HG02970 (cell line): ENCODE measurements around the gene UXS1.

Experiments
- ATAC-seq: cut with Tn5 transposase; IDR thresholded peaks from one replicate; pipeline ENCODE4 v1.9.1; 2021; ENCODE audit warnings: mild to moderate bottlenecking, moderate library complexity, moderate number of reproducible peaks; ENCODE audit not compliant: unreplicated experiment, low FRiP score

Gene UXS1

DNA sequence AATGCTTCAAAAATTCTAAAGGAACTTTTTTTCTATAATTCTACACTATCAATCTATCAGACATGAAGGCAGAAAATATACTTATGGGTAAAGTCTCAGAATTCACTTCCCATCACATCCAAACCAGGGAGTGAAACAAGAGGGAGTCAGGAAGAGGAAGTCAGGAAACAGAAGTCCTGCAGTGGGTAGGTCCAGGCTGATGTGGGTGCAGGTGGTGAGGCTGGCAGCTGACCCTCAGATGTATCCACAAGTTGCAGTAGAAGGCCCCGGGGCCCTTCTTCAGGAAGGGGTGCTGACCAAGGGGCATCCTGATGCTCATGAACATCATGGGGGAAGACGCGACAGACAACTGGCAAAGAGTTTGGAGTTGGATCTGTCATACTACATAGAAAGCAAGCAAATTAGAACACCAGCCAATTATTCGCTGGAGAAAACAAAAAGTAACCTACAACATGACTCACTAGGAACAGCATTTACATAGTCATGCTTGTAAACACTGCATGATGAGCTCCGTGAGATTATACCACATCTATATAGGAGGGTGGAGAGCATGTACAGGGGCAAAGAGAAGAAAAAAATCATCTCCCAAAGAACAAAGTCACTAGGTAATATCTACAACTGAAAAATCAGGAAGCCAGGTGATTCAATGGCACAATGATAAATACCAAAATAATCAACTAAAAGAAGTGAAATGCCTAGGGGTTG is 4.2 kb downstream of the UXS1 start:
- no peak for ATAC-seq

DNA sequence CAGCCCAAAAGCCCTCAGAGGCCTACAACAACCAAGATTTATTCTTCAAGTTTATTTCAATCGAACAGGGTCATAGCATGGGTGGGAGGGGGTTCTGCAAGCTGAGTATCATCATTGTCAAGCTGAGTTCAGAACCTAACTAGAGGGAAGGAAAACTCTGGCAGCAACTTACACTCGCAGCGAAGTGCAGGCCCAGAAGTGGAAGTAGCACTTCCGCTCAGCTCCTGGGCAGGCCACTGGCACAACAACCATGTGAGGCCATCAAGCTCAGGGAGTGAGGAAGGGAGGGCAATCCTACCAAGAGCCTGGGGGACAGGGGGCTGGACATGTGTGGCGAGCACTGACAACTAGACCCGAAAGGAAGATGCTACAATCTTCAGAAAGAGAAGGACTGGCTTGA is 4.8 kb downstream of the UXS1 start:
- ATAC-seq = no peak

DNA sequence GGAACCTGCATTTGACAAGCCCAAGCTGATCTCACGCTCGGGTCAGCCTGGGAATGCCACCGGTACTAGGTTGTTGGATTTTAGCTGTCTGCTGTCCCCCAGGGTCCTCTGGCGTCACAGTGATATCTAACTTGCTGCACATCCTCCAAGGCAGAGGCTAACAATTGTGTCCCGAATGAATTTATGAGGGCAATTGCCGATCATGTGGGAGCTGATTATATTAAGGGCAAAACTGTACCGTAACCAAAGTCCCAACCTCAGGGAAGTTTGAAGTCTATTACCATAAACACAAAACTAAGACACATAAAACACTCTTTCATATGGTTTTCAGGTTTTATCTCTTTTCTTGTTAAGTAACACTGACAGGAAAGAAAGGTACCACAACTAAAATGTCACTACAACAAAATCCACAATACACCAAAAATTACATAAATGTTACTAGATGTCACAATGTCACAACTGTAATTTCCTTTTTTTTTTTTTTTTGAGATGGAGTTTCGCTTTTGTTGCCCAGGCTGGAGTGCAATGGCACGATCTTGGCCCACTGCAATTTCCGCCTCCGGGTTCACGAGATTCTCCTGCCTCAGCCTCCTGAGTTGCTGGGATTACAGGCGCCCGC is 6.7 kb downstream of the UXS1 start:
- ATAC-seq = no peak

DNA sequence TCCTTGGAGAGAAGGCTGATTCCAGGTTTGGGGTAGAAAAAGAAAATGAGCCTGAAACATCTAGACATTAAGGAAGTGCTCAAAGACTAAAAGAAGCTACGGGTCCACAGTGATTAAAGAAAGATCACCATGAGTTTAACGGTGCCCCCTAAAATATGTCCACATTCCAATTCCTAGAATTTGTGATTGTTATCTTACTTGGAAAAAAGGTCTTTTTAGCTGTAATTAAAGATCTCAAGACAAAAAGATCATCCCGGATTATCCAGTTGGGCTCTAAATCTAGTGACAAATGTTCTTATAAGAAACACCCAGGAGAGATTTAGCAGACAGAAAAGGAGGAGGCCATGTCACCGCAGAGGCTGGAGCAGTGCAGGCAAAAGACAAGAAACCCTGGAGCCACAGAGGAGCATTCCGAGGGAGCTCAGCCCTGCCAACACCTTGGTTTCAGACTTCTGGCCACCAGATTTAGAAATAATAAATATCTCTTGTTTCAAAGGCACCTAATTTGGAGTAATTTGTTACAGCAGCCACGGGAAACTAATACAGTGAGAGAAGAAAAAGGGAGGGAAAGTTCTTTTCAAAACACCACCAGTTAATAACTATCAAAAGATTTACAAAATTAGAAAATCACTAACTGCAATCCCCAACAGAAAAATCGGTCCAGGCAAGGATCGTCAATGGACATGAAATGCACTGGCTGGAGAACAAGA is 8.5 kb downstream of the UXS1 start:
- no peak for ATAC-seq

DNA sequence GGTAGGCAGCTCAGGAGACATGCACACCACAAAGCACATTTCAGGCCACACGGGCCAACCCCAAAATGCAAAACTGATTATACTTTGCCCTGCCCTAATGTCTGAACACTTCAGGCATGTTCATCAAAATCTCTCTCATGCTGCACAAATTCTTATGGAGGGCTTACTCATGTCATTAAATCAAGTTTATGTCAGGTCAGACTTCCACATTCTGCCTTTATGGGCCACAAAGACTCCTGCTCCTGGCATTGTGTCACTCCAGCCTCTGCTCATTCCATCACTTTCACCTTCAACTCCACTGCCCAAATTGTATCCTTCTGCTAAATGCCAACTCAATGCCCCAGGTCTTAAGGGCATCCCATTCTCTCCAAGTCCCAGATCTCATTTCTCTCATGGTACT is 9.2 kb downstream of the UXS1 start:
- ATAC-seq = no peak

DNA sequence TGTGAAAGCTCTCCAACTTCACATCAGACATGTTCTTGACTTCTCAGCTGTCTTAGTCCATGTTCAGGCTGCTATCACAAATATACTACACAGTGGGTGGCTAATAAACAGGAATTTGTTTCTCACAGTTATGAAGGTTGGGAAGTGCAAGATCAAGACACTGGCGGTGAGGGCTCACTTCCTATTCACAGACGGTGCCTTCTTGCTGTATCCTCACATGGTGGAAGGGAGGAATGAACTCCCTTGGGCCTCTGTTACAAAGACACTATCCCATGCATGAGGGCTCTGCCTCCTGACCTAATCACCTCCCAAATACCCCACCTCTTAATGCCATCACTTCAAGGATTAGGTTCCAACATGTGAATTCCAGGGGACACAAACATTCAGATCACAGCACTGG is 9.7 kb downstream of the UXS1 start:
- no peak for ATAC-seq

DNA sequence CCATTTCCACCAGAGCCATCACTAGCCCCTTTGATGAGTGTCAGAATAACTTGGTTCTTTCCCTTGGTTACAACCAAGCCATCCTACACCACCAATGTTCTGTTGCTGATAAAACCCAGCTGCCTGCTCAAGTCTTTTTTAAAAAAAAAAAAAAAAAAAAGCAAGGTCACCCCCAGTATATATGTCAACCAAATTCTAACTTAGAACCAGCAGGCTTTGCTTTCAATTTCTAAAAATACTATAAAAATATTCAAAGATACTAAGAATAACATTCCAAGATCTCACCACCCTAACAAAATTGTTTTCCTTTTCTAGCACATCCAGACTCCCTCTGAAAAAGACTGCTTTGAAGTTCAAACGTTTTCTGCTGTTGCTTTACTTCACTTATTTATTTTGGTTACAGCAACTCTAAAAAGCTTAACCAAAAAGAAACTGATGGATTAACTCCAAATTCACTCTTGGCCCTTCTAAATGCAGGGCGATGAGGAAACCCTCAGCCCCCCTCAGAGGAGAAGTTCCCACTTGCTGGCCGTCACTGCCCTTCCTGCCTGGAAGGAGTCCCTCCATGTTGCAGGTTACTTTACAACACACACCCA is 10.9 kb downstream of the UXS1 start:
- no peak for ATAC-seq

DNA sequence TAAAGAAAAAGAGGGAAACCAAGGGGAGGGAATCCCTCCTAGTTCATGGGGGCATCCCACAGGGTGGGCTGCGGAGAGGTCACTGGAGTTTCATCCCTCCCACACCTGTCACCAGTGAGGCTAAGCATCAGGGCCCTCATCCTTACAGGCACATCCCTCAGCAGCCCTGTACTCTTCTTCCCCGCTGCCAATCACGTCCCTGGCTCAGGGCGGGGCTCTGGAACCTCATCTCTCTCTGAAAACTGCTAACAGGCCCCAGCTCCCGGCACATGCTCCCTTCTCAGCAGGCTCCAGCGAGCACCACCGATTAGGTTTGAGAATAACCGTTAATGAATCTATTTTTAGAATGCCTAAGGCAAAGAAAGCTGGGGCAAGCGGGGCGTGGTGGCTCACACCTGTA is 13.0 kb downstream of the UXS1 start:
- ATAC-seq = no peak

DNA sequence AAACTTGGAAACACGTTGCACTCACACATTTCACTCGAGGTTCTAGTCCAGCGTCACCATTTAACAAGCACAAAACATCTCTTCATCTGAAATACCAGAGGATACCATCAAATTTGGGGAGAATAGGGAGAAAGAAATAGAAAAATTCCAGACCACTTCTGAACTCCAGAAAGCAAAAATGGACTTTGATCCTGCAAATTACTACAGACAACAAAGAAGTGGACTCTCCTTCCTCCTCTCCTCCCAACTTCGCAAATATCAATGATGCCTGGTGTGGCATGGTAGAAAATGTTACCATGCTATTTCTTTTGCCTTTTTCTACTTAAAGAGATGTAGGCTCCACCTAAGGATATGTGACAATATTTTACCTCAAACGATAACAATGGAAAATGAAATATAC is 13.5 kb downstream of the UXS1 start:
- ATAC-seq = no peak

DNA sequence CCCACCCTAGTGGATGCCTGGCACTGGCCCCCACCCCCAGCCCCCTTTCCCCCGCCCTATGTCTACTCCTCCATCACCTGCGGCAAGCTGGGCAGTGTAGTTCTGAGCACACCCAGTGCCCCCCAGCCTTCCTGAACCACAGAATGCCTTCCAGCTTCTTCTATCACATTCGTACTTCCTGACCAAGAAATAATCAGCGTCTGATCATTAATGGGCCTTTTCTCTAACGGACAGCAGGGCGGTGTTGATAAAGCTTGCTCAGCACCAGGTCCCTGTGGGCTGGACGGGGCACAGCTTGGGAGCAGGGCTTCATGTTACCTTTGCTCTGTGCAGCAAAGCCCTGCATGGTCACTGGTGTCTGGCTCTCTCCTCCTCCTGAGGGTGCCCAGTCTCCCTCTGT is 15.4 kb downstream of the UXS1 start:
- ATAC-seq = no peak

DNA sequence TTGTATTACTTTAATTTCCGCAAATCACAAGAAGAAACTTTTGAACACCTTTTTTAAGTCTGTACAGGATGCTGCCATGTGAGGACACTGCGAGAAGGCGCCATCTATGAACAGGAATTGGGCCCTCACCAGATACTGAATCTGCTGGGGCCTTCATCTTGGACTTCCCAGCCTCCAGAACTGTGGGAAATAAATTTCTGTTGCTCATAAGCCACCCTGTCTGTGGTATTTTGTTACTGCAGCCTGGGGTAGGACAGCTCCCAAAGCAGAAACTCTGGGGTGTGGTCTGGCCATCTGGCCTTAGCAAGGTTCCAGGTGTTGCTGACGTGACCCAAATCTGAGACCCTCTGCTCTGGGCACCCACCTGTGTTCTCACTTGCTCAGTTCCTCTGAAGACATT is 16.5 kb downstream of the UXS1 start:
- no peak for ATAC-seq

DNA sequence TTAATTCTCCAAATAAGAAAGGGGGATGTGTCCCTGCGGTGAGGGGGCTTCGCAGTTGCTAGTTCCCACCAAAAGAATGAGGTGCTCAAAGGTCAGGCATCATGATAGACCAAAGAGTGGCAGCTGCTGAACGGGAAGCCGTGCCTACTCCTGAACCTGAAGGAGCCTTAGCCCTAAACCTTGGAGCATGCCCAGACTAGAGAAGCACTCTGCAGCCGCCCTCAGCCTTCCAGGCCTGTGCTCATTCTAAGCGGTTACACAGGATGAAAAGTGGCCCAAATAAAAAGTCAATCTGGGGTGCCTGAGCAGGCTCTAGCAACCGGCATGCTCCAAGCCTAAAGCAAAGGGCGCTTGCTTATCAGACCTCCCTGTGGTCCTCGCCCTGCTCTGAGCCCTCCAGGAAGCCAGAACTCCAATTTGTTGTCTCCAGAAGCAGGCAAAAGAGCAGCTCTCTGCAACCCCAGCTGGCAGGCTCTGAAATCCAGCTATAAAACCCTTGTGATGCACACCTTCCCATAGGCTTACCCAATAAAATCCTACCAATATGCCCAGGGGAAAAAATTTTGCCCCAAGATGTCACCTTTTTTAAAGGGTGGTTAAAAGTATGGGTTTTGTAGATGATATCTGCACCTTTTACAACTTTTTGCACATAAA is 17.5 kb downstream of the UXS1 start:
- ATAC-seq = no peak

DNA sequence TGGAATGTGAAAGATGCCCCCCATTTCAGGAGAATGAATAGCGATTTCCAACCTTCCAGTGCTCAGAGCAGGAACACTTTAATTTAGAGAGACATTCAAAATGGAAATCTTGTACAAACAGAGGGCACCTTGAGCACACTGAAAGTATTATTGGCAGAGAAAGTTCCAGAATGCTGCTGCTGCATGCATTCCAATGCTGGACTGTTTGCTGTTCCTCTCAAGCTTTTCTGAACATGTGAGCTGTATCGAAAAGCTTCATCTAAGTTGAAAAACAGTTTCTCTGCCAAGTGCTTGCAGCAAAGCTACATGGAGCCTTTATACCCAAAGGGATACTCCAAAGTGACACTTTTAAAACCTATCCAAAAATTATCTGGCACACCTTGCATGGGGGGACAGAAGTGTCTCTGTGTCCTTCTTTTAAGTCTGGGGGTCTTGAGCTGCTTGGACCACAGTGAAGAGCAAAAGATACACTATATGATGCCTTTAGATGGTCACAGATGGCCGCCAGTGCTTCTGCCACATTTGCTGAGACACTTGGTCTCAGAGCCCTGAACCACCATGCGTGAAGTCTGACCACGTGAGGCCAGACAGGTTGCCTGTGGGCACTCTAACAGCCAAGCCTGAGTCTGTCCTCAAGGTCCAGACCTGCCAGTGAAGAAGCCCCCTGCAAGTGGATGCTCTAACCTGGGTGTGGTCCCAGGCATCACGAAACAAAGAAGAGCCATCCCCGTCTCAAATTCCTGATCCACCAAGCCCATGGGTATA is 18.8 kb downstream of the UXS1 start:
- ATAC-seq = no peak

DNA sequence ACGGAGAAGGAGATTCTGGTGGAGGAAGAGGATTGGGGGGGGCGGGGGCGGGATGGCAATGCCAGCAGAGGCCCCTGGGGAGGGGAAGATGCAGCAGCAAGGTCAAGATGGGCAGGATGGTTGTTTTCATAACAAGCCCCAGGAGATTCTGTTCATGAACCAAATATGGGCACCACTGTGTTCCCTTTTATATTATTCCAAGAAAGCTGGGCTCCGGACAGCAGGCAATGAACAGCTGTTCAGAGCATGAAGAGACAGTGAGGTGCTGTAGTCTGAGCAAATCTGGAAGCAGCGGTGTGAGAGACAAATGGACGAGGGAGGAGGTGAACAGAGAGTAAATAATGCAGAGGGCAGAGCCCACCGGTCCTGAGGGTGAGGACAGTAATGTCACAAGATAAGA is 20.0 kb downstream of the UXS1 start:
- ATAC-seq = no peak

DNA sequence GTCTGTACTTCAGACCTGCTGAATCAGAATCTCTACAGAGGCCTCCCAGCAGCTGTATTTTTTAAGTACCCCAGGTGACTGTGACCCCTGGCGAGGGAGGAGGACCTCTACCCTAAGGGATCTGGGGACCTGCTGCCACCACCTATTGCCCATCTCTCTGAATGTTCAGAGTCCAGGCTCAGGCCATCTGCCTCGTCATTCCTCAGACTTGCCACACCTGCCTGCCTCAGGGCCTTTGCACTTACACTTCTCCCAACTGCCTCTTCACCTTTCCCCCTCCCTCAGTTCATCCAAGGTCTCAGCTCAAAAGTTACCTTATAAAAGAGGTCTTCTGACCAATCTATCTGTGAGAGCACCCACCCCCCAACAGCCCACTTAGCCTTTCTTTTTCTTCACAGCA is 21.5 kb downstream of the UXS1 start:
- no peak for ATAC-seq

DNA sequence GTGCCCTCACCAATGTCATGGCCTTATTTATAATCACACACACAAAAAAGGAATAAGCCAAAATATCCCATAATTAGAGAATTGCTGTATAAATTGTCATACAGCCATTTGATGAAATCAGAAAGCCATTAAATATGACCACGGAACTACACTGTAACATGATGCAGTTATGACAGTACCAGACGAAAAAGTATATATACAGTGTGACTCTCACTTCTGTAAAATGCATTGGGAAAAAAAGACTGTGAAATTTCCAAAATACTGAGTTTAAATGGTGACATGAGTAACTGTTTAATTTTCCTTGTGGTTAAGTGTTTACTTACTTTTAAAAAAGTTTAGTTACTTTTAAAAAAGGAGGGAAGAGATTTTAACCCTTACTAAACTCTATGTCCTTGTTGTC is 25.4 kb downstream of the UXS1 start:
- no peak for ATAC-seq

DNA sequence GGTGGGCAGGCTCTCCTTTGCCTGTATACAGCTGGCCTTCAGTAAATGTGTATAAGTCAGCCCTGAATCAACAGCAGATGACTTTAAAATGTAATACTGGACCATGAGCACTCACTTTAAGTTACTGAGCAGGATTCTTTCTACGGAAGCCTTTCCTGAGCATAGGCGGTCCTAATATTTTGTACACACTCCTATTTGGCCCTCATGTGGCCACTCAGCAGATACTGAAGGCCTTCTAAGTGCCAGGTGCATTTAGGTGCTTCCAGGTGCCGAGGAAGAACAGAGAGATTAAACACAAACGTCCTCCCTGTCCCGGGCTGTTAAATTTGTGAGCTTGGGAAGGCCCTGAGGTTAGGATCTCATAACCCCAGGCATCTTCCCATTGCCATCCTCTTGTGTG is 27.0 kb downstream of the UXS1 start:
- no peak for ATAC-seq

DNA sequence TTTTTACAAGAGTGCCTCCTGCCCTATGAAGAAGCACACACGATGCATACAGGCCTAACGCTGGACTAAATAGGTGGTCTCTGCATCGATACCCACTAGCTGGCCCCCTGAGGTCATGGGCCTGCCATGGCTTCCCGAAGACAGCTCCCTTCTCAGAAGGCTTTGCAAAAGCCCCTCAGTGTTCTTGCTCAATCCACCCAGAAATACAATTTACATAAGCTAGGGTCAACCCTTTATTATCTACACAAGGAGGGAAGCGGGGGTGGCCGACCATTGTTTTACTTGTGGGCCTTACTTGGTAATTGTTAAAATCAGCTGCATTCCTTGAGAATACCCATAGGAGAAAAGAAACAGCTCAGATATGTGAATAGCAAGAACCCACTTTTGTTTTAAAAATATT is 28.5 kb downstream of the UXS1 start:
- ATAC-seq = no peak

DNA sequence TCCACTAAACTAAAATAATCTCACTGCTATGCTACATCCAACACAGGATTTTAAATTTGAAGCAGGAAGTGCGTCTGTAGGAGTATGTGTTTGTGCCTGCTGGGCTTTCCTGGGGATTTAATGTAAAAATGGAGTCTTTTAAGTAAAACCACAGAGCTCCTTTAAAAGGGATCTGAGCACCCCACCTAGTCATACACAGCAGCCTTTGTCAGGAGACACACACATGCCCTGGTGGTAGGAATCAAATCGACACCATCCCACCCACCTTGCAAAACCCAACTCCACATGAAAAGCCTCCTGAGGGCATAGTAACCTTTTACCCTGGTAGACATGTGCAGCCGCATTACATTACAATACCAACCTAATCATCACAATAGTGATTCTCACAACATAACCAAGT is 29.1 kb downstream of the UXS1 start:
- ATAC-seq = no peak

DNA sequence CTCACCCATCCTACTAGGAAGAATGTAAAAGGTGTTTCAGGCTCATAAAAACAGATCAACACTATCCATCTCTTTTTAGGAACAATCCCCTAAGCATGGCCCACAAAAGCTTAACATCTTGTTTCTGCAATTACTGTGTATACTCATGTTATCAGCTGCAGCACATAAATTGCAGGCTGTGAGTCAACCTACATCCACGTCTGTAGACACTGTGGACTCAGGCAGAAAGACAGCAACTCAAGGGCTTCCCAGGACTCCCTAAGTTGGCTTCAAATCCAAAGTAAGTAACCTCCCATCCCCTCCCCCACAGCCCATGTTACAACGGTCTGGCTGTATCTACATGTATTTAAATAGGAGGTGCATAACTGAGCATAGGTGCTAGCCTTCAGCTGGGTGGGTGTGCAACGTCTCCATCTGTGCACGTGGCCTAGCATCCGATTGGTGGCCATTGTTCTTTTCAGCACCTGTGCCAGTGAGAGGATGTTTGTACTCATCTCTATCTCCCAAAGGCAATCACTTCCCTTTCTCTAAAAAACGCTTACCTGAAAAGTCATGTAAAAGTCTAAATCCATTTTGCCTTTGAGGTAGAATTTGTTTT is 30.1 kb downstream of the UXS1 start:
- ATAC-seq = no peak
